EL (cell line): ENCODE results near the gene HNRNPA3.
"Not testable (repeated sequence)": the region's sequence is repeated elsewhere in the genome, so short reads cannot be mapped to it uniquely, and the experiment has no call there.

Experiments
- DNase-seq: peaks from one replicate; pipeline ENCODE4 v3.0.0-alpha.2; 2016

The HNRNPA3 gene

DNA sequence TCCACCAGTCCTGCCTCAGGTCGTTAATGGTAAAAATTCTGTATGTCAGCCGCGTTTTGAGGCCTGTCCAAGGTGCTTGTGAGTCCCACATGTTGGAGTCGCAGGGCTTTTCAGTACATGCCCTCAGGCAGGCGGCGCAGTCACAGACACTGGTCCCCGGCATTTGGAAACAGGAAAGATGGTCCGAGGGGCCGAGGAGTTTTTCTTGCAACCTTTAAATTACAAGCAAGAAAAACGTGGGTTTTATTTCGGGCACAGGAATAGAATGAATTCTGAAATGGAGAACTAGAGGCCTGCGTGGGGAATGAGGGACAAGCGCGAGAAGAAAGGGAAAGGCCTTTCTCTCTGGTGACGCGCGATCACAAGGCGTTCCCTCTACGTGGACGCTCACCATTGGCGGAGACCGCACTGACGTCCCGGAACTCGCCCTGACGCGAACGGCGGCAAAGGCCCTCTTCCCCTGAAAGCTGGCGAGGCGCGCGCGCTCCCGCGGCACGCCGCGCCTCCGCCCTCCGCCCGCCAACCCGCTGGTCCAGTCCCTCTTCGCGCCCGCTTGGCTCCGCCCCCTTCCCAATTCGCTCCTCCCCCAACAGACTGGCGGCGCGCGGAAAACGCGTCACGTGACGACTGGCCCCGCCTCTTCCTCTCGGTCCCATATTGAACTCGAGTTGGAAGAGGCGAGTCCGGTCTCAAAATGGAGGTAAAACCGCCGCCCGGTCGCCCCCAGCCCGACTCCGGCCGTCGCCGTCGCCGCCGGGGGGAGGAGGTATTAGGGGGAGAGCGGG is at the start of gene HNRNPA3:
HNRNPA3 (plus strand) TSS at position 689 of the 785 bp plus-strand sequence; CDS start at position 695, 6 bp downstream.
- DNase-seq: peak; percentile 98

DNA sequence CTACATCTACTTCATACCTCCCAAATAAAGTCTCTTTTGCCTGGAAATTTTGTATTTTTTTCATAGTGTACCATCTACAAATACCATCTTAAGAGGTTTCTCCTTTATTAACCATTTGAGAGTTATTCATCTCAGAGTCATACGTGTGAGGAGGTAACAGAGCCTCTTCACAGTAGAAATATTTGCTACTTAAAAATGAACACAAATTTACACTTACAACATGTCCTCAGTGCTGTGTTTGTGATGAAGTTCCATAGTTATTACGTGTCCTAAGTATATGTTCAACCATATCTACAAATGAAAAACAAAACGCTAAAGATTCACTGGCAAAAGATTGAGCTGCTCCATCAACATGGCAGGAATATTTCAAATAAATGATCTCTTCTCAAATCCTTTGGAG is 48.5 kb upstream of the HNRNPA3 start:
- DNase-seq: no peak

DNA sequence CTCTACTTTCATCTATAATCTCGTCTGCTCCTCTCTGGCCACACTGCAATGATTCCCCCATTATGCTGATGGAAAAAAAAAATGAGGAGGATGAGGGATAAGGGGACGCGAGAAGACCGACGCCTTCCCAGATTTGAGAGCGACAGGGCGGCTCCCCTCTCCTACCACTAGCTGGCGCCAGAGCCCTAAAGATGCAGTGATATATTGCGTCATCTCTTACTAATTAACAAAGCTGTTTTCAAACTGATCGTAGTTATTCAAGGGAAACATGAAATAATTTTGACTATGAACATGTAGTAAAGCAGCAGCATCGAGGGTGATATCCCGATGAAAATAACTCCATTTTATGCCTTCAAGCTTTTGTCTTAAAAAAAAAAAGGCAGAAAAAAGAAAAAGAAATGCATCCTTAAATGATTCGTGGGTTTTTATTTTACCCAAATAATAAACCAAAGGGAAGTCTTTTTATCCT is 48.0 kb upstream of the HNRNPA3 start:
- peak; percentile 80 for DNase-seq

DNA sequence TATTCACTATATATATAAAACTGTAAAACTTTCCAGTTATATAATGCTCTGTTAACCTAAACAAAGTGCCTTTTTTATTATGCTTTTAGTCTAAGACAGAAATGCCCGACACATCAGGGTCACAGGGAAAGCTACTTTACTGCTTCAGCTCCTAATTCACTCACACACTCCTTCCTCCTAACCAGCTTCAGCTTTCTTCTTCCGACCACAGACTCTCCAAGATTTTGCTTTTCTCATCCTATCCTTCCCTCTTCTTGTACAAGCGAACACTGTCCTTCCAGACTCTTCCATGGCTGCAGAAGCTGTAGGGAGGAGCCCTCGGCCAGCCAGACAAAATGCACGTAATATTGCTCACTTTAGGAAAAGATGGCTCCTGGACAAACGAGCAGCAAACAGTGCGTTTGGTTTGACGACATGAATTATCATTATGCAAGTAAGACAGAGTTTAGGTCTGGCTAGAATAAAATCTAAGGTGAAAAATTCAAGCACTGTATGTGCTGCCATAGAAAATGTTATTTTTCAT is 47.5 kb upstream of the HNRNPA3 start:
- DNase-seq: peak; percentile 51

DNA sequence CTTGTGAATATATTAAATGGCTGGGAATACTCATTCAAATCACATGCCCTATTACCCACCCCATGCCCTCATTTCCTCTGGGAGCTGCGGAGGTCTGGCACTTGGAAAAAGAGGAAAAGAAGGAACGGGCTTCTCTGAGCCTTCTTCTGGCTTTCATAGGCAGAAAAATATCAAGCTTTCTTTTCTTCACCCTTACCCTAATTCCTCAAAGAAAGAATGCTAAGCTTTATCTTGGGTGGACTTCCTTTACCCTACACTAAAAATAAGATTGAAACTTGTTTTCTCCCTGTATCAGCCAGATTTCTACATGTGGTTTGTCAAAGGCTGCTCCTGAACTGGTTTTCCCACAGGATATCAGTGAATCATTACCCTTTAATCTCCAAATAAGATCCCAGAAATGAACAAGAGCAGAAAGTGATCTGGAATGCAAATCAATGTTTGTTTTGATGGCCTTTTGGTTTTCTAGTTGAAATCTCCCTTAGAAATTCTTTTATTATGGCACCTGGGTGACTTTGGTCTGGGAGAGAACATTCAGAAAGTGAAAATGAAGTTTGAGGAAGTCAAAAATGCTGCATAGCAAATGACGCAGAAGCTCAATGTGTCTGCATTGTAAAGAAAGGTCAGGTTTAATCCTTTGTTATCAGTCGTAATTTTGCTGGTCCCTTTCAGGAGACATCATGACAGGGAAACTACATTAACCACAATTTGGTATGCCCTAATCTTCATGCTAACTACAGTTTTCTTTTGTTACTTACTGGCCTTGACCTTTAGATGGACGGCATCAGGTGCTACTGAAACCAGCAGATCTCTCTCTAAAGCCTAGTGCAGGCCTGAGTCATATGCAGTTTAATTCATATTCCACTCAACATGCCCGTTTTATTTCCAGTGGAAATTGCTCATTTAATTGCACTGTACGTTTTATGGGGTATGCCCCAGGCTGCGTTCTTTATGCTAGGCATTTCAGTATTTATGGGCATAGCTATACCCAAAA is 46.6 kb upstream of the HNRNPA3 start:
- DNase-seq: no peak

DNA sequence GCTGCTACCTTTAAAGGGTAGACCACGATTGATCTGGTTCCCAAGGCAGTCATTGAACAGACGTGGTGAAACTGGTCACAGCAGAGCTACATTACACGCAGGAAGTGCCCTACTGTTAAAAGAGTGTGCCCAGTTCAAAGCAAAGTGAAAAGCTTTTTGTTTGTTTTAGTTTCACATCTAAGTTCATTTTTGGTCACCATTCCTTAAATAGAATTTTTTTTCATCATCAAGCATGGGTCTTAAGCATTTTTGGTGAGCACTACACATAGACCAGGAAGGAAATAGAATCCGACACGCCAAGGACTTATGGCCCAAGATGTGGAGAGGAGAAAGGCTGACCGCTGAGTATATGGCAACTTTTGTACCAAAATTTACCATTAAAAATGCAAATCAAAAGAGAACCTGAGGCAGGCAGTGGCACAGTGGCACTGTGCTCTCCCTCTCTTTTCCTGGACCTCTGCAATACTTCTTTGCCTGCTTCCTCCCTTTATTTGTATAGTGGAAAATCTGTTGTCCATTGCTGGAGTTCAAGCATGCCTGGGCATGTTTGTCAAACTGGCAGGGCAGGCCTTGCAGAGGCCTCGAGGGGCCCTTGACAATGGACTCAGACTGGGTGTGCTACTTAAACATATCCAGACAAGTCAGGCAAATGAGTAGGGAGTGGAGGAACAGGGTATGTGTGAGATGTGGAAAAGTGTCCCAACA is 42.6 kb upstream of the HNRNPA3 start:
- no peak for DNase-seq

DNA sequence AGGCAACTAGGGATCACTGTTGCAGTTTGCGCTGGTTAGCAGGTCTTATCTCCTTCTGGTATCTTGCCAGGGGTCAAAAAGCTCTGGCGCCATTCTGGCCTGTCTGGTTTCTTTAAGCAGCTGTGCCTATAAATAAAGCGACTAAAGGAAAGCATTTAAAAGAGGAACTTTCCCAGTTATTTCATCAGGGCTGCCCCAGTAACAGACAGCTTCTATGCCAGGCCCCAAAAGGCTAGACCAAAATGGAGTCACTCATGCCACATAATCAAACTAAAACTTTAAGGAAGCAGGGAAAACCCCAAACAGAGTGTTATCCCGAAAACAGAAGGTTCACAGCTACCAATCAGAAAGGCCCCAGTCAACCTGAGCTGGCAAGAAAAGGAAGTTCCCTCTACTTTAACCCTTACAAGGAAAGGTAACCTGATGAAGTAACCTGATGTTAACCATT is 41.2 kb upstream of the HNRNPA3 start:
- DNase-seq: no peak

DNA sequence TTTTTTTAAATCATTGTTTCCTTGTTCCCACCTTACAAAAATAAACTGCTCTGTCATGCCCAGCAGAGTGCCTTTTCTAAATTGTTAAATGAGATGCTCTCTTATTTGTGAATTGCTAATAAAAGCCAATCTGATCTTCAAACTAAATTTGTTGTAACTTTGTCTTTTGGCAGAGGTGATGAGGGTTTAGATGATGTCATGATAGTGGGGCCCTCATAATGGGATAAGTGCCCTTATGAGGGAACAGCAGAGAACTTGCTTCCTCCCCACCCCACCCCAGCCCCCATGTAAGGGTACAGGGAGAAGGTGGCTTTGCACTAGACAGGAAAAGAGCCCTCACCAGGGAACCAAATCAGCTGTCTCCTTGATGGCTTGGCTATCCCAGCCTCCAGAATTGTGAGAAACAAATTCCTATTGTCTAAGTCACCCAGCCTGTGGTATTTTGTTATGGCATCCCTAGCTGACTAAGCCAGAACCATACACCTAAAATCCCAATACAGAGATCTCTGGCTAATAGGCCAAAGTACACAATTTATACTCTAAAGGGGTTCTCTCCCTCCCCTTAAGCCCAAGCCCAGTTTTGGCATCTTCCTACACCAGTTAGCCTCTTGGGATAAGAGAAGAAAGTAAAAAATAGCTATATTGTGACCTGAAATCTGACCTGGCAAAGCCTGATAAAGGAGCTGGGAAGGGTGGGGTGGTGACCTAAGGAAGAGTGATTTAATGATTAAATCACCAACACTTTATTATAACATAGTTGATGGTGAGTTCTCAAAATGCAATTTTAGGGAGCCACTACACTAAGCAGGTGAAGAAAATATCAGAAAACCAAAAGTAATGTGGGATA is 40.3 kb upstream of the HNRNPA3 start:
- peak; percentile 90 for DNase-seq

DNA sequence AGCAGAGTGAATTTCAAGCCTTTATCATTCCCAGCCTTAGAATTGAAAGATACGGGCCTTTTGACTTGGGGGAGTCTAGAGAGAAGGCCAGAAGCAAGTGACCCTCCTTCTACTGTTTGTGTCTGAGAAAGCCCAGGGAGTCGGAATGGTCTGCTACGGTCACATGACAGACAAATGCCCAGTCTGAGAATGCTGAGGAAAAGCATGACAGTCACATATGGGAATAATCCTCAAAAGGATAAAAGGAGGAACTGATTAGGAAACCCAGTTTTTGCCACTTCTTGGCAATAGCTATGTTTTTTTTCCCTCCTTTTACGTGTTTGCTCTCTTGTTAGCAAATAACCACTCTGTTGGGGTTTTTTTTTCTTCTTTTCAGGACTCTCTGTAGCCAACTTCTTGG is 38.1 kb upstream of the HNRNPA3 start:
- no peak for DNase-seq

DNA sequence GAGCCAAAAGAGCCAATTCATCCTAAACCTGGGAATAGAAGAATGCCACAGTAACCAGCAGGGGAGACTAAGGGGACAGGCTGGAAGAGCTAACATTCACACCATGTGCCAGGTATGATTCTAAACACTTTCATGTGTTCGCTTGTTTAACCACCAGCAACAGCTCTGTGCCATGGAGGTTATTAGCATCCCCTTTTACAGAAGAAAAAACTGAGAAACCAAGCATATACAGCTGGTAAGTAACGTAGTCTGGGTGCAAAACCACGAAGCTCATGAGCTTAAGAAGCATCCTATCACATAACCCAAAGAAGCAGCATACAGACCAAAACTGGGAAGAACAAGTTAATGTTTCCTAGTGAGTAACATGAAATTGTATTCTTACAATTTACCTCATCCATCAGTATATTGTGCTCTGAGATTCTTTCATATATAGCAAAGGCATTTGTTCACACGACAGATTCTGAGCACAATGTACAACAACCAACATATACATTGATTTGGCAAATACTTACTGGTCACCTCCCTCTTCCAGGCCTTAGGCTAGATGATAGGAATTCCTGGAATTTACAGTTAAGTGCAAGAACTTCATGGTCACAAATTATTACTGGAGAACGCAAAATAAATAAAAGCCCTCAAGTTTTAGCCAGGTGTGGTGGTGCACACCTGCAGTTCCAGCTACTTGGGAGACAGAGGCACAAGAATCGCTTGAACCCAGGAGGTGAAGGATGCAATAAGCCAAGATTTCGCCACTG is 36.5 kb upstream of the HNRNPA3 start:
- no peak for DNase-seq

DNA sequence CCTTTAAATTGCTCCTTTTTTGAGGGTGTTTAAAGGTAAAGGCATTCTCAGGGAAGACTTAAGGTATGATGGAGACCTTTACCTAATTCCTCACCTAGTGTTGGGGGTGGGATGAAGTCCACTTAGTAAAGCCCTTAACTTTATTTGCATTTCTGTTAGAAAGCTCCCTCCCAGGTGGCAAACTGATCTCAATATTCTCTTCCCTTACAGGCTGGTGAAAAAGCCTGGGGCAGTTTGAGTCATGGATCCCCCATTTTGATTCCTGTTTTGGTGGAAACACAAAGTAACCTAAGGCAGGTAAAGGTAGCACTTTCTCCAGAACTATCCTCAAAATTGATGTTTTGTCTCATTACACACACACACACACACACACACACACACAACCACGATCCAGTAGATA is 33.8 kb upstream of the HNRNPA3 start:
- no peak for DNase-seq

DNA sequence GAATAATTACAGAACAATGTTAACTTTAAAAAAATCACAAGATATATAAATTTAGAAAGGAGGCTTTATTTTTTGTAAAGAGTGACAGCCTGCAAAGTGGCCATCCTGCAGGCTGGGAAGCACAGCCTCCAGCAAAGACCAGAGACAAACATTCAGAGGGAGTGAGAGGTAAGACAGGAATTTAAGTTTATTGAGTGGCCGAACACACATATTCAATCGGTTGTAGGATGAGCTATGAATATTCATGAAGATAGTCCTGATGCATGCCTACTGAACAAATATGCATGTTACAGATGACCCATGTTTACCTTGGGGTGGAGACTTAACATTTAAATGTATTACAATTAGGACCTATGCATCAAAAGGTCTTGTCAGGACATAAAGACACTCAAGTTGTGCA is 33.4 kb upstream of the HNRNPA3 start:
- no peak for DNase-seq

DNA sequence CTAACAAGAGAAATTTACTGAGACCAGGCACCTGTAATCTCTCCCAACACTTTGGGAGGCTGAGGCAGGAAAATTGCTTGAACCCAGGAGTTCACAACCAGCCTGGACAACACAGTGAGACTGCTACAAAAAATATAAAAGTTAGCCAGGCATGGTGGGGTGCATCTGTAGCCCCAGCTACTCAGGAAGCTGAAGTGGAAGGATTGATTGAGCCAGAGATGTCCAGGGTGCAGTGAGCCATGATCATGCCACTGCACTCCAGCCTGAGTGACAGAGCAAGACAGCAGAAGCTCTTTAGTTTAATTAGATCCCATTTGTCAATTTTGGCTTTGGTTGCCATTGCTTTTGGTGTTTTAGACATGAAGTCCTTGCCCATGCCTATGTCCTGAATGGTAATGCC is 32.9 kb upstream of the HNRNPA3 start:
- not testable (repeated sequence) for DNase-seq

DNA sequence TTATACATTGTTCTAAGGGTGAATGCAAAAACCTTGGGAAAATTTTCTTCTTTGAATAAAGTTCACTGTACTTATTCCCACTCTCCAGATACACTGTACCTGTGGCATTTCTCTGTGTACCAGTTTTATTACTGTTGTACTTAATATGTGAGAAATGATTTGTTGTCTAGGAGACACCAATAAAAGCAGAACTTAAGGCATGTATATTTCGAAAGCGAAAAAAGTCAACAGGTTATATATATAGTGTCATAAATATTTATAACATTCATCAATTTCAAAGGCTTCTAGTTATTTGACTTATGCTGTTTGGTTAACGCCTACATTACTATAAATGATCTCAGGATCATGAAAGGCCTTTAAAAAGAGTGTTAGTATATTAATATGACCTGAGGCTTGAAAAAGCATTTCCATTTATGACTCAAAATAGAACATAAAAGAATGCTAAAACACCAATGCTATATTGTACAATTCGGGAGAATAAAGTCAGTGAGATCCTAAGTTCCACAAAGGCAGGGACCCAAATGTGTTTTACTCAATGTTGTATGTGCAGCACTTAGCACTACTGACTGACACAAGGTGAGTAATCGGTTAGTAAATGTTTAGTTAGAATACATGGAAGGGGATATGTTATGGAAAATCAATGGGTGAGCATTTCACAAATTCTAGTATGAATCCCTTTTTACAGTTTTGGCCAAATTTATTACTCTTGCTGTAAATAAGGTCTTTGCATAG is 32.2 kb upstream of the HNRNPA3 start:
- no peak for DNase-seq

DNA sequence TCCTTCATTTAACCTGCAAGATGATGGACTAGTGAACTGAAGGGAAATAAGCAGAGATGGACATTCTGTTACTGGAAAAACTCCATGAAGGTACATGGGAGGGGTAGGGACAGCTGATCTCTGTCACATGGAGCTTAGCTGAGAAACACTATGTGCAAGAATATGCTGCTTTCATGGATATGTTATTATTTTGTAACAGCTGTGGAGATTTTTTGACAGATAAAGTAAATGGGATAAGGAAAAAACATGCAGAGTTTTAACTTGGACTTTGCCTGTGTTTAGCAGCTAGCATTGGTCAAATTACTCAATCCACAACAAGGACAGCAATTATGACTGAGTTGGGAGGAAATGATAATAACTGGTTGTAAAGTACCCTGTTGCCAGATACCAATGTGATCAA is 28.7 kb upstream of the HNRNPA3 start:
- DNase-seq: no peak

DNA sequence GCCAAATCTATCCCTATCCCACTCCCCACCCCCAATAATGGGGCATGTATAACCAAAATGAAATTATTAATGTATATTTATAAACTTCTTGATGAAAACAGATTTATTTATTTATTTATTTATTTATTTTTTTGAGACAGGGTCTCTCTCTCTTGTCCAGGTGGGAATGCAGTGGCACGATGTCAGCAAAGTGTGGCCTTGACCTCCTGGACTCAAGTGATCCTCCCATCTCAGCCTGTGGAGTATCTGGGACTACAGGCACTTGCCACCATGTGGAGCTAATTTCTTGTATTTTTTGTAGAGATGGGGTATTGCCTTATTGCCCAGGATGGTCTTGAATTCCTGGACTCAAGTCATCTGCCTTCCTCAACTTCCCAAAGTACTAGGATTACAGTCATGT is 28.0 kb upstream of the HNRNPA3 start:
- DNase-seq: no peak

DNA sequence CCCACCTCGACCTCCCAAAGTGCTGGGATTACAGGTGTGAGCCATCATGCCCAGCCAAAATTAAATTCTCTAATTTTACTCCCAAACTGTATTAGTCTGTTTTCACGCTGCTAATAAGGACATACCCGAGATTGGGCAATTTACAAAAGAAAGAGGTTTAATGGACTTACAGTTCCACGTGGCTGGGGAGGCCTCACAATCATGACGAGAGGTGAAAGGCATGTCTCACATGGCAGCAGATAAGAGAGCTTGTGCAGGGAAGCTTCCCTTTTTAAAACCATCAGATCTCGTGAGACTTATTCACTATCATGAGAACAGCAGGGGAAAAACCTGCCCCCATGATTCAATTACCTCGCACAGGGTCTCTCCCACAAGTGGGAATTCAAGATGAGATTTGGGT is 26.6 kb upstream of the HNRNPA3 start:
- DNase-seq: not testable (repeated sequence)

DNA sequence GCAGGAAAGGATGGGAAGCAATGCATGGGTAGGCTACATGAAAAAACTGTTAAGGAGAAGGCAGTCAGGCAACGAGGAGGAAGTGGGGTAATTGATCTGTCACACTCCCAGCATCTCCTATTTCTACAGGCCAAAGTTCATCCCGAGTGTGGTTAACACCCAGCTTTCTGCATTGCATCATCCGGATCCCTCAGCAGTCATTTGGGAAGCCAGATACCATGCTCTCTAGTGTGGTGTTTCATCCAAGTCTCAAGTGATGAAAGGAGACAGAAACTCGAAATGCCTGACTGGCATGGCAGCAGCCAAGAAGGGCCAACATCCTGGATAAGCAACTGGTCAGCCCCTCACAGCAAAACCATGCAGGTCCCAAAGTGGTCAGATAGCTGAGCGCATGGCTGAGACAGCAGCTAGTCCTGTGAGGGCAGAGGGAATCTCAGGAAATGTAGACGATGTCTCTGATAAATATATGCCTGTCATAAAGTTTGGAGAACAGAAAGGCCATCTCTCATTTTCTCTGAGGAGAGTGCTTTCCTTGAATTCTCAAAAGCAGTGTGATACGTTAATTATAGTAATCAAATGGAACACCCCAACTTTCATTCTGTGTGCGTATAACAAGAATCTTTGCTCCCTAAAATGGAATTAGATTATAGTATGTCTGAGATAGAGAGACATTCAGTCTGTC is 24.8 kb upstream of the HNRNPA3 start:
- DNase-seq: peak; percentile 77
